ENCODE data around the gene THSD4. TPM values are rescaled to one million over a fixed set of nuclear protein-coding genes. Genes with fewer than 3 reads are reported as not detected.

THSD4 gene
- total and polyA plus RNA-seq, 2 of the 8 experiments (the other 6 are each of a cell fraction or from before 2014, with no cell fraction given) = 2.5 to 6.2 TPM

DNA sequence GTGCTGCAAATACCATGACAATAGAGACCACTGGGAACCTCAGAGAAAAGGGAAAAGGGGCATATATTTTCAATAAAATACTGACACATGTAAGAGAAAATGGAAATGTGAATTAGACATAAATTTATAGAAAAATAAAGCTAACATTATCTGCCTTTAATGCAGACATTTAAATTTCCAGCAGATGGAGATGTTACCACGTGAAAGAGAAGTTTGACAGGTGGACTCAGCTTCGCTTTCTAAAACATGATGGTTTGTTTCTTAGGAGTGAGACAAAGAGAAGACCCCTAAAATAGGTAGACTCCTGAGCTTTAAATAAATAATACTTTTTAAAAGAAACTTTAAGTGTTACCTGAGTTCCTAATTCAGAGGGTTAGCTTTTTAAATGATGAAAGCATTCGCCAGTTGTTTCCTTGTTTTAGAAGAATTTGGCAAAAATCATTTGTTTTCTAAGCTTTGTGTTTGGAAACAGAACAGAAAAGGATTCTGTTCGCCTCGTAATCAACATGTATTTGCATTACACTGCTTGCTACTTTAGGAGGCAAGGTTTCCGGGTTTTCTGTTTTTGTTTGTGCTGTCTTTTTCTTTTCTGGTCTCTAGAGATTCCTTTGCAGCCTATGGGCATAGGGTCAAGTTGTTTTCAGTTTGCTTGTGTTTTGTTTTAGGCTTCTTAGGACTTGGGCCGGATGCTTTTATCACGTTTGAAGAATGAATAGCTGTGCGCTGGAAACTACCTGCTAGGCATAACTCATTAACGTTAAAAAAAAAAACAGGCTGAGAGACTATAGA is 271.4 kb downstream of the THSD4 start (continued):
- TF ChIP-seq EP300 (IDR thresholded peaks at IDR 0.05; ENCODE audit: borderline replicate concordance in 1 of 2, low read depth in 2 of 2, low read length in 2 of 2) = peak in 1 of 2 experiments; percentile 47; a peak in 1 of 3 replicates

Measured in H1 (cell line).